Activated CD4-positive, alpha-beta memory T cell treated with anti-CD3 and anti-CD28 coated beads, Interleukin-2, amount 10 ng/mL, durations not matched to agents 7 days and 5 days (primary cell): ENCODE measurements around the gene SLC35G2. TPM values are rescaled to one million over a fixed set of nuclear protein-coding genes. Genes with fewer than 3 reads are reported as not detected.
"Not testable (repeated sequence)": the region's sequence is repeated elsewhere in the genome, so short reads cannot be mapped to it uniquely, and the experiment has no call there.

Experiments
- CTCF ChIA-PET: fragments of 350-600 bp; sonication (Branson Sonifier 250); formaldehyde crosslinking; loops from one replicate; lab custom pipeline; 2021; ENCODE audit warnings: antibody characterized with exemption, inconsistent platforms; lab: Charles Lee
- POLR2A ChIA-PET: fragments of 350-600 bp; sonication (Branson Sonifier 250); formaldehyde crosslinking; loops from one replicate; lab custom pipeline; 2021; ENCODE audit warnings: antibody characterized with exemption; lab: Charles Lee
- DNase-seq: peaks from one replicate; pipeline ENCODE4 v3.0.0-alpha.2; 2020
- H3K27ac Mint-ChIP-seq: one replicate; pipeline ENCODE4 v1.8.0; 2021; ENCODE audit warnings: mild to moderate bottlenecking, mixed read lengths
- H3K27me3 Mint-ChIP-seq: one replicate; pipeline ENCODE4 v1.8.0; 2021; ENCODE audit warnings: mixed read lengths
- H3K36me3 Mint-ChIP-seq: one replicate; pipeline ENCODE4 v1.8.0; 2021; ENCODE audit warnings: low read depth, mixed read lengths
- H3K4me1 Mint-ChIP-seq: one replicate; pipeline ENCODE4 v1.8.0; 2021; ENCODE audit warnings: mixed read lengths
- H3K4me3 Mint-ChIP-seq: one replicate; pipeline ENCODE4 v1.8.0; 2021; ENCODE audit warnings: mild to moderate bottlenecking, mixed read lengths
- H3K9me3 Mint-ChIP-seq: one replicate; pipeline ENCODE4 v1.8.0; 2021; ENCODE audit warnings: mixed read lengths
- total RNA-seq, 2 experiments: library from RNA; stranded (reverse); gene quantifications; one replicate each; pipeline ENCODE4 v1.2.3, GENCODE V29; 2021

SLC35G2 gene
- total RNA-seq, 2 experiments from 2014 or later, result 0.80 to 0.83 TPM

GRCh38 chr3:136862617-136863322, 43.8 kb downstream of the SLC35G2 start:
- H3K9me3 Mint-ChIP-seq, result no peaks in the 10 kb centered on the region
- POLR2A ChIA-PET, result interaction anchor here (0.5 to 7.9 kb wide), 26 partner anchors 7 to 668 kb away, joined by 3 to 132 read pairs (median 7); partner anchors contain the start of genes MSL2, SLC35G2 and STAG1
- no peaks in the 10 kb centered on the region for H3K27me3 Mint-ChIP-seq
- peaks cover 56% of the 10 kb centered on the region for H3K4me1 Mint-ChIP-seq
- peak overlapping the region; percentile 97 for H3K4me3 Mint-ChIP-seq
- peak overlapping the region; percentile 98 for H3K27ac Mint-ChIP-seq
- DNase-seq, result peak; percentile 48
- H3K36me3 Mint-ChIP-seq, result peaks cover 30% of the 10 kb centered on the region
- CTCF ChIA-PET, result interaction anchor here (0.6 to 5.7 kb wide), 10 partner anchors 21 to 153 kb away, joined by 3 to 77 read pairs (median 5); partner anchors contain the start of gene STAG1

DNA sequence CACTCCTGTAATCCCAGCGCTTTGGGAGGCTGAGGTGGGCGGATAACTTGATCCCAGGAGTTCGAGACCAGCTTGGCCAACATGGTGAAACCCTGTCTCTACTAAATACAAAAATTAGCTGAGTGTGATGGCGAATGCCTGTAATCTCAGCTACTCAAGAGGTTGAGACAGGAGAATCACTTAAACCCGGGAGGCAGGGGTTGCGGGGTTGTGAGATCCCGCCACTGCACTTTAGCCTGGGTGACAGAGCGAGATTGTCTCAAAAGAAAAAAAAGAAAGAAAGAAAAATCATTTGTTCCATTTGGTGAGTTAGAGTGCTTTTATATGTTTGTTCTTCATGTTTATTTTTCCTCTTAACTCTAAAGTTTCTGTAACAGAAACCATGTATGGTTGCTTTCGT, 50.4 kb downstream of the SLC35G2 start:
- Mint-ChIP-seq H3K4me1 (peaks cover 24% of the 10 kb centered on the region), H3K9me3 (peaks cover 19% of the 10 kb centered on the region), H3K27me3 (no peaks in the 10 kb centered on the region), H3K27ac (no peak overlapping the region), H3K36me3 (peaks cover 64% of the 10 kb centered on the region), H3K4me3 (no peak overlapping the region)
- ChIA-PET POLR2A (no interaction called here), CTCF (no interaction called here)
- DNase-seq, result no peak

DNA sequence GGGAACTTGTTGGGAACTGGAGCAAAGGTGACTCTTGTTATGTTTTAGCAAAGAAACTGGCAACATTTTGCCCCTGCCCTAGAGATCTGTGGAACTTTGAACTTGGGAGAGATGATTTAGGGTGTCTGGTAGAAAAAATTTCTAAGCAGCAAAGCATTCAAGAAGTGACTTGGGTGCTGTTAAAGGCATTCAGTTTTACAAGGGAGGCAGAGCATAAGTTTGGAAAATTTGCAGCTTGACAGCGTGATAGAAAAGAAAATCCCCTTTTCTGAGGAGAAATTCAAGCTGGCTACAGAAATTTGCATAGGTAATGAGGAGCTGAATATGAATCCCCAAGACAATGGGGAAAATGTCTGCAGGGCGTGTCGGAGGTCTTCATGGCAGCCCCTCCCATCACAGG, 53.3 kb downstream of the SLC35G2 start:
- H3K27ac Mint-ChIP-seq, CTCF ChIA-PET, DNase-seq, H3K27me3 Mint-ChIP-seq, H3K4me3 Mint-ChIP-seq: not testable (repeated sequence)
- H3K36me3 Mint-ChIP-seq, result peaks cover 71% of the 10 kb centered on the region
- H3K9me3 Mint-ChIP-seq, result peaks cover 19% of the 10 kb centered on the region
- peaks cover 19% of the 10 kb centered on the region for H3K4me1 Mint-ChIP-seq
- POLR2A ChIA-PET, result interaction anchor here (2.7 kb wide), 1 partner anchor 10 kb away, joined by 11 read pairs; the partner anchor contains the start of gene NCK1

GRCh38 chr3:136879510-136879909, 60.6 kb downstream of the SLC35G2 start:
- H3K4me3 Mint-ChIP-seq, DNase-seq, CTCF ChIA-PET, H3K27me3 Mint-ChIP-seq, H3K27ac Mint-ChIP-seq, POLR2A ChIA-PET: not testable (repeated sequence)
- Mint-ChIP-seq H3K36me3 (peaks cover 55% of the 10 kb centered on the region), H3K4me1 (peaks cover 33% of the 10 kb centered on the region), H3K9me3 (peaks cover 20% of the 10 kb centered on the region)

DNA sequence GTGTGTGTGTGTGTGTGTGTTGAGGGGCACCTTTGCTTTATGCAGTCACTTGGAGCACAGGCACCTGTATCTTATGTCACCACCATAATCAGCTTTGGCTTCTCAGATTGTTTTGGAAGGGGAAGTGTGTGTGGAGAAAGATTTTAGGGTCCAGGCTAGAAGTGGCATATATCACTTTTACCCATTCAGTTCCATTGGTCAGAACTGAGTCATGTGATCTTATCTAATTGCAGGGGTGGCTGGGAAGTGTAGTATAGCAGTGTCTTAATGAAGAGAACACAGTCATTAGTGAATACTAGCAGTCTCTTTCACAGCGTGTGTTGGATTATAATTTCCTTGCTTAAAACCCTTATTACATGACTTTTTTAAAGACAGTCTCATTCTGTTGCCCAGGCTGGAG, 63.6 kb downstream of the SLC35G2 start:
- Mint-ChIP-seq H3K27ac (no peak overlapping the region), H3K36me3 (peaks cover 43% of the 10 kb centered on the region), H3K4me1 (peaks cover 51% of the 10 kb centered on the region), H3K27me3 (no peaks in the 10 kb centered on the region), H3K9me3 (peaks cover 17% of the 10 kb centered on the region), H3K4me3 (no peak overlapping the region)
- no peak for DNase-seq
- POLR2A ChIA-PET, result interaction anchor here (6.3 kb wide), 1 partner anchor 20 kb away, joined by 42 read pairs; the partner anchor contains the start of gene NCK1
- CTCF ChIA-PET, result no interaction called here

DNA sequence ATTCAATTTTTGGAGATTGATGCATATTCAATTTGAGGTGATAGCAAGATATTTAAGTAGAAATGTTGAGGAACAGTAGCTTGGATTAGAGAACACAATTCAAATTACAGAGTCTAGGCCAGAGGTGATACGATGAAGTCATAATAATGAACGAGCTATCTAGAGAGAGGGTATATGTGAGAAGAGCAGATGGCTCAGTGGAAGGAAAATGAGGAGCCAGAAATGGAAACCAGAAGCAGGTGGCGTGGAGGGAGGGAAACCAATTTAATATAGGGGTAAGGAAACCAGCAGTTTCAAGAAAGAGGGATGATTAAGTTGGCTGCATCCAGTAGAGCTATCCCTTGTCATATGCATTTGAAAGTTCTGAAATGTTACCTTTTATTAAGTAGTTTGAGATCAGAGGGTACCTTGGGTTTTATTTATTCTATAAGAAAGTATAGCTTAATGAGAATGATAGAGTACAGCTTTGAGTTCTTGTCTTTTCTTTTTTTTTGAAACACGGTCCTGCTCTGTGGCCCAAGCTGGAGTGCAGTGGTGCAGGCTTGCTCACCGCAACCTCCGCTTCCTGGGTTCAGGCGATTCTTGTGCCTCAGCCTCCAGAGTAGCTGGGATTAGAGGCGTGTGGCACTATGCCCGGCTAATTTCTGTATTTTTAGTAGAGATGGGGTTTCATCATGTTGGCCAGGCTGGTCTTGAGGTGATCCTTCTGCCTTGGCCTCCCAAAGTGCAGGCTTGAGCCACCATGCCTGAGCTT, 65.2 kb downstream of the SLC35G2 start:
- Mint-ChIP-seq H3K27ac (peak overlapping the region; percentile 17), H3K4me1 (peaks cover 54% of the 10 kb centered on the region), H3K36me3 (peaks cover 39% of the 10 kb centered on the region), H3K4me3 (no peak overlapping the region), H3K27me3 (no peaks in the 10 kb centered on the region), H3K9me3 (peaks cover 8% of the 10 kb centered on the region)
- CTCF ChIA-PET, result interaction anchor here (0.6 to 1.2 kb wide), 3 partner anchors 22 to 130 kb away, joined by 3 to 5 read pairs (median 4); partner anchors contain the start of gene NCK1
- POLR2A ChIA-PET, result interaction anchor here (0.8 to 6.3 kb wide), 2 partner anchors 22 to 132 kb away, joined by 4 to 42 read pairs; partner anchors contain the start of genes NCK1 and STAG1
- DNase-seq, result no peak

DNA sequence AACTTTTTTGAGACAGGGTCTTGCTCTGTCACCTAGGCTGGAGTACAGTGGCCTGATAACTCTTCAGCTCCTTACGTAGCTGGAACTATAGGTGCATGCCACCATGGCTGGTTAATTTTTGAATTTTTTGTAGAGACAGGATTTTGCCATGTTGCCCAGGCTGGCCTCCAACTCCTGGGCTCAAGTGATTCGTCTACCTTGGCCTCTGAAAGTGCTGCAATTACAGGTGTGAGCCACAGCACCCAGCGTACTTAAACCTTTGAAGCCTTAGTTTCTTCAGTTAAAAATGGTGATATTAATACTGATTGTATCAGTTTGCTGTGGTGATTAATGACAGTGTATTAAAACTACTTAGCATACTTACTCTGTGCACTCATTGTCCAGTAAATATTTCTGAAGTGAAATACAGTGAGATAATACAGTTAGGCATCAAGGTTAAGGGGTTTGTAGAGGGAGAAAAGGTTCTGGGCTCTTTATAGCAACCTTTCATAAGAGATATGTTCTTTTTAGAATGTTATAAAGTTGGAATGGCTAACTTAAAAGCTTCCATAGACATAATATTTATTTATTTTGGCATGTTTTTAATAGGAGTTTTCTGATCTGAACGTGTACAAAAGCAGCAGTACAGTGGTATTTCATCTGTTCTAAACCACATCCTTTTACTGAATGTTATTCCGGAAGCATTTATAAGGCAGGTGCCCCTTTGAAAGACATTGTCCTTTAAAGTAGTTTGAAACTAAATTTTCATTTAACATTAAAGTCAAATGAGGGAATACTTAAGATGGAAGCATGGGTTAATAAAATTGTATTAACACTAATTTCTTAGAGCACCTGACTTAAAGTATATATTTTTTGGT, 66.7 kb downstream of the SLC35G2 start:
- ChIA-PET CTCF (interaction anchor here (1.3 kb wide), 1 partner anchor 23 kb away, joined by 5 read pairs; the partner anchor contains the start of gene NCK1), POLR2A (interaction anchor here (1.2 to 6.3 kb wide), 2 partner anchors 12 to 23 kb away, joined by 4 to 42 read pairs; partner anchors contain the start of gene NCK1)
- Mint-ChIP-seq H3K27me3 (no peaks in the 10 kb centered on the region), H3K27ac (peak overlapping the region; percentile 74), H3K36me3 (peaks cover 43% of the 10 kb centered on the region), H3K4me3 (peak overlapping the region; percentile 36), H3K4me1 (peaks cover 51% of the 10 kb centered on the region), H3K9me3 (peaks cover 8% of the 10 kb centered on the region)
- no peak for DNase-seq

DNA sequence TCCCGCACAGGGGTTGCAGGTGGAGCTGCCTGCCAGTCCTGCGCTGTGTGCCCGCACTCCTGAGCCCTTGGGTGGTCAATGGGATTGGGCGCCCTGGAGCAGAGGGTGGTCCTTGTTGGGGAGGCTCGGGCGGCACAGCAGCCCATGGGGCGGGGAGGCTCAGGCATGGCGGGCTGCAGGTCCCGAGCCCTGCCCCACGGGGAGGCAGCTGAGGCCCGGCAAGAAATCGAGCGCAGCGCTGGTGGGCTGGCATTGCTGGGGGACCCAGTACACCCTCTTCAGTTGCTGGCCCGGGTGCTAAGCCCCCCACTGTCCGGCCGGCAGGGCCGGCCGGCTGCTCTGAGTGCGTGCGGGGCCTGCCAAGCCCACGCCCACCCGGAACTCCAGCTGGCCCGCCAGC, 71.0 kb downstream of the SLC35G2 start:
- POLR2A ChIA-PET, result interaction anchor here (1.7 kb wide), 1 partner anchor 20 kb away, joined by 4 read pairs; no protein-coding TSS in a partner anchor
- Mint-ChIP-seq H3K4me1 (peaks cover 42% of the 10 kb centered on the region), H3K36me3 (peaks cover 63% of the 10 kb centered on the region)

DNA sequence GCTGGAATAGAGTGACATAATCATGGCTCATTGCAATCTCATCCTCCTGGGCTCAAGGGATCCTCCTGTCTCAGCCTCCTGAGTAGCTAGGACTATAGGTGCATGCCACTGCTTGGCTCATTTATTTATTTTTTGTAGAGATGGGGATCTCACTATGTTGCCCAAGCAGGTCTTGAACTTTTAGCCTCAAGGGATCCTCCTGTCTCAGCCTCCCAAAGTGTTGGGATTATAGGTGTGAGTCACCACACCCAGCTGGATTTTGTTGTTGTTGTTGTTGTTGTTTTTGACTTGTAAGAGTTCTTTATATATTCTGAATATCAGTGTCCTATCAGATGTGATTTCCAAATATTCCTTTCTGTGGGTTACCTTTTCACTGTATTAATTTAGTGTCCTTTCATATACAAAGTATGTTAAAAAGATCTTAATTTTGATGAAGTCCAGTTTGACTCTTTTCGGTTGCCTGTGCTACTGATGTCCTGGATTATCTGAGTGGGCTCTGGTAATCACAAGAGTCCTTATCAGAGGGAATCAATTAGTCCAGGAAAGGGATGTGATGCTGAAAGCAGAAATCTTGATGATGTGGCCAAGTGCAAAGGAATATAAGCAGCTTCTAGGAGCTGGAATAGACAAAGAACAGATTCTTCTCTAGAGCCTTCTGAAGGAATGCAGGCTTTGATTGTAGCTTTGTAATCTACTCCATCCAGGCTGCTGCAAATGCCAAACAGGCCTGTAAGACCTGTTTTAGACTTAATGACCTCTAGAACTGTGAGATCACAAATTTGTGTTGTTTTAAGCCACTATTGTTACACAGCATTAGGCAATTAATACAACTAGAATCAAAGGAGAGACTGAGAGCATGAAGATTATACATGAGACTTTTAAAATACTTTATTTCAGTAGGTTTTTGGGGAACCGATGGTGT, 73.3 kb downstream of the SLC35G2 start:
- H3K27me3 Mint-ChIP-seq, result no peaks in the 10 kb centered on the region
- ChIA-PET CTCF (no interaction called here), POLR2A (no interaction called here)
- DNase-seq, result no peak
- H3K4me1 Mint-ChIP-seq, result peaks cover 22% of the 10 kb centered on the region
- H3K27ac Mint-ChIP-seq, result no peak overlapping the region
- H3K9me3 Mint-ChIP-seq, result peaks cover 35% of the 10 kb centered on the region
- H3K36me3 Mint-ChIP-seq, result peaks cover 64% of the 10 kb centered on the region
- no peak overlapping the region for H3K4me3 Mint-ChIP-seq

More for the DNA sequence above, 71.0 kb downstream of the SLC35G2 start:
- DNase-seq, result no peak
- H3K4me3 Mint-ChIP-seq, result no peak overlapping the region
- H3K27me3 Mint-ChIP-seq, result no peaks in the 10 kb centered on the region
- CTCF ChIA-PET, result no interaction called here
- H3K9me3 Mint-ChIP-seq, result peaks cover 35% of the 10 kb centered on the region
- H3K27ac Mint-ChIP-seq, result no peak overlapping the region

GRCh38 chr3:136893848-136894443, 75.0 kb downstream of the SLC35G2 start:
- H3K9me3 Mint-ChIP-seq, result peaks cover 32% of the 10 kb centered on the region
- H3K4me1 Mint-ChIP-seq, result peaks cover 24% of the 10 kb centered on the region
- no peak for DNase-seq
- H3K27ac Mint-ChIP-seq, result no peak overlapping the region
- ChIA-PET POLR2A (no interaction called here), CTCF (no interaction called here)
- no peak overlapping the region for H3K4me3 Mint-ChIP-seq
- peaks cover 59% of the 10 kb centered on the region for H3K36me3 Mint-ChIP-seq
- no peaks in the 10 kb centered on the region for H3K27me3 Mint-ChIP-seq

DNA sequence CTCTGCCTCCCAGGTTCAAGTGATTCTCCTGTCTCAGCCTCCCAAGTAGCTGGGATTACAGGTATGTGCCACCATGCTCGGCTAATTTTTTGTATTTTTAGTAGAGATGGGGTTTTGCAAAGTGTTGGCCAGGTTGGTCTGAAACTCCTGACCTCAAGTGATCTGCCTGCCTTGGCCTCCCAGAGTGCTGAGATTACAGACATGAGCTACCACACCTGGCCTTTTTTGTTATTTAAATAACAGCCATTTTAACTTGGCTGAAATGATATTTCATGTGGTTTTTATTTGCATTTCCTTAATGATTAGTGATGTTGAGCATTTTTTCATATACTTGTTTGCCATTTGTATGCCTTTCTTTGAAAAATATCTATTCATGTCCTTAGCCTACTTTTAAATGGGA, 78.2 kb downstream of the SLC35G2 start:
- CTCF ChIA-PET, result interaction anchor here (1.1 kb wide), 1 partner anchor 145 kb away, joined by 4 read pairs; the partner anchor contains the start of gene STAG1

More for the DNA sequence above, 78.2 kb downstream of the SLC35G2 start:
- not testable (repeated sequence) for H3K27me3 Mint-ChIP-seq, DNase-seq, H3K4me3 Mint-ChIP-seq, H3K27ac Mint-ChIP-seq
- Mint-ChIP-seq H3K4me1 (peaks cover 53% of the 10 kb centered on the region), H3K36me3 (peaks cover 58% of the 10 kb centered on the region), H3K9me3 (peaks cover 27% of the 10 kb centered on the region)
- POLR2A ChIA-PET, result interaction anchor here (1.7 to 2.8 kb wide), 3 partner anchors 12 to 144 kb away, joined by 4 to 12 read pairs (median 5); partner anchors contain the start of genes NCK1 and STAG1
